Fibroblast of lung (primary cell): ENCODE results near the gene CDYL.
"Not testable (repeated sequence)": the region's sequence is repeated elsewhere in the genome, so short reads cannot be mapped to it uniquely, and the experiment has no call there.

Source experiments
- EZH2 ChIP-seq: IDR thresholded peaks from 2 replicates; pipeline ENCODE4 v1.5.1; 2012; ENCODE audit warnings: low read length, control low read depth, mild to moderate bottlenecking; ENCODE audit errors: missing control alignments
- TF ChIP-seq, protein P1 (sequence below), 2 donors: IDR thresholded peaks in 1 of 2; conservative IDR thresholded peaks in 1 of 2; 1 replicate in 1 of 2; 2 replicates in 1 of 2; pipeline ENCODE4 v1.5.1; 2011 to 2012; ENCODE audit warnings: low read length in 2 of 2, control low read depth in 1 of 2, inconsistent platforms in 1 of 2, low read depth in 1 of 2, mild to moderate bottlenecking in 1 of 2

DNA sequence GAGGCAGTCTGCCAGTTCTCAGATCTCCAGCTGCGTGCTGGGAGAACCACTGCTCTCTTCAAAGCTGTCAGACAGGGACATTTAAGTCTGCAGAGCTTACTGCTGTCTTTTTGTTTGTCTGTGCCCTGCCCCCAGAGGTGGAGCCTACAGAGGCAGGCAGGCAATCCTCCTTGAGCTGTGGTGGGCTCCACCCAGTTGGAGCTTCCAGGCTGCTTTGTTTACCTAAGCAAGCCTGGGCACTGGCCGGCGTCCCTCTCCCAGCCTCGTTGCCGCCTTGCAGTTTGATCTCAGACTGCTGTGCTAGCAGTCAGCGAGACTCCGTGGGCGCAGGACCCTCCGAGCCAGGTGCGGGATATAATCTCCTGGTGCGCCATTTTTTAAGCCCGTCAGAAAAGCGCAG, 59.3 kb downstream of the CDYL start:
- TF ChIP-seq, protein P1, sequence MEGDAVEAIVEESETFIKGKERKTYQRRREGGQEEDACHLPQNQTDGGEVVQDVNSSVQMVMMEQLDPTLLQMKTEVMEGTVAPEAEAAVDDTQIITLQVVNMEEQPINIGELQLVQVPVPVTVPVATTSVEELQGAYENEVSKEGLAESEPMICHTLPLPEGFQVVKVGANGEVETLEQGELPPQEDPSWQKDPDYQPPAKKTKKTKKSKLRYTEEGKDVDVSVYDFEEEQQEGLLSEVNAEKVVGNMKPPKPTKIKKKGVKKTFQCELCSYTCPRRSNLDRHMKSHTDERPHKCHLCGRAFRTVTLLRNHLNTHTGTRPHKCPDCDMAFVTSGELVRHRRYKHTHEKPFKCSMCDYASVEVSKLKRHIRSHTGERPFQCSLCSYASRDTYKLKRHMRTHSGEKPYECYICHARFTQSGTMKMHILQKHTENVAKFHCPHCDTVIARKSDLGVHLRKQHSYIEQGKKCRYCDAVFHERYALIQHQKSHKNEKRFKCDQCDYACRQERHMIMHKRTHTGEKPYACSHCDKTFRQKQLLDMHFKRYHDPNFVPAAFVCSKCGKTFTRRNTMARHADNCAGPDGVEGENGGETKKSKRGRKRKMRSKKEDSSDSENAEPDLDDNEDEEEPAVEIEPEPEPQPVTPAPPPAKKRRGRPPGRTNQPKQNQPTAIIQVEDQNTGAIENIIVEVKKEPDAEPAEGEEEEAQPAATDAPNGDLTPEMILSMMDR (conservative IDR thresholded peaks at IDR 0.05 in 1 of 2, IDR thresholded peaks at IDR 0.05 in 1 of 2; ENCODE audit: low read depth in 1 of 2, low read length in 2 of 2): not testable (repeated sequence)
- TF ChIP-seq EZH2: not testable (repeated sequence)
